Endothelial cell of umbilical vein (primary cell): Measurements from ENCODE around the gene TJP1. TPM values are rescaled to one million over a fixed set of nuclear protein-coding genes. Genes with fewer than 3 reads are reported as not detected.

Experiments used
- BruUV-seq: library from RNA; stranded (reverse); fragments of 400-500 nt; replicated peaks from 2 replicates; lab custom pipeline; 2021; lab: Mats Ljungman, UMichigan
- CTCF ChIA-PET: fragments of 300-600, 350-600 bp; sonication (Branson Sonifier 250); formaldehyde crosslinking; loops from one replicate; lab custom pipeline; 2021; ENCODE audit warnings: antibody characterized with exemption, inconsistent platforms; lab: Charles Lee
- POLR2A ChIA-PET: fragments of 300-600, 350-600 bp; sonication (Branson Sonifier 250); formaldehyde crosslinking; loops from one replicate; lab custom pipeline; 2021; ENCODE audit warnings: antibody characterized with exemption, inconsistent platforms; lab: Charles Lee
- DNase-seq: peaks from one replicate; pipeline ENCODE4 v3.0.0-alpha.2; 2011; ENCODE audit warnings: low read depth, low spot score
- FAIRE-seq: peaks from 2 replicates; lab custom pipeline; 2011; peaks lifted over from hg19 to GRCh38; lab: Jason Lieb, UNC
- H2AFZ ChIP-seq: 2 replicates; pipeline ENCODE4 v1.6.0; 2012; ENCODE audit warnings: low read depth, low read length, control low read depth, inconsistent platforms
- H3K27ac ChIP-seq: 2 replicates; pipeline ENCODE4 v1.5.1; 2011; ENCODE audit warnings: low read depth, mild to moderate bottlenecking, control low read depth, low read length, moderate library complexity; ENCODE audit not compliant: insufficient read depth
- H3K27me3 ChIP-seq, 2 experiments: 2 replicates each; pipeline versions ENCODE4 v1.6.0 to v1.6.1; 2011; ENCODE audit warnings: low read length in 2 of 2, mixed read lengths in 1 of 2; ENCODE audit not compliant: control insufficient read depth in 2 of 2, insufficient read depth in 2 of 2
- H3K36me3 ChIP-seq, 2 experiments: 2 replicates in 1 of 2; 3 replicates in 1 of 2; pipeline ENCODE4 v1.5.1; 2011; ENCODE audit warnings: low read length in 2 of 2, mild to moderate bottlenecking in 1 of 2, moderate library complexity in 1 of 2; ENCODE audit not compliant: control insufficient read depth in 2 of 2, insufficient read depth in 2 of 2; ENCODE audit errors: extremely low read depth in 1 of 2
- H3K4me1 ChIP-seq: 3 replicates; pipeline ENCODE4 v1.5.1; 2011; ENCODE audit warnings: mild to moderate bottlenecking, low read length; ENCODE audit not compliant: control insufficient read depth, insufficient read depth; ENCODE audit errors: extremely low read depth
- H3K4me2 ChIP-seq: 2 replicates; pipeline ENCODE4 v1.6.1; 2011; ENCODE audit warnings: low read length, control low read depth, mixed read lengths; ENCODE audit not compliant: insufficient read depth
- H3K4me3 ChIP-seq, 3 experiments: fragments of 200-600 bp in 1 of 3; sonication (generic), shearing (Covaris generic) in 1 of 3; replicated peaks in 1 of 3; 2 replicates each; pipeline ENCODE4 v1.5.1; 2011 to 2016; ENCODE audit warnings: control low read depth in 3 of 3, low read length in 3 of 3, mild to moderate bottlenecking in 2 of 3, inconsistent platforms in 1 of 3, low read depth in 1 of 3, moderate library complexity in 1 of 3; ENCODE audit not compliant: insufficient read depth in 1 of 3
- H3K79me2 ChIP-seq: 2 replicates; pipeline ENCODE4 v1.6.0; 2012; ENCODE audit warnings: low read length, inconsistent platforms; ENCODE audit not compliant: control insufficient read depth, insufficient read depth
- H3K9ac ChIP-seq: replicated peaks from 2 replicates; pipeline ENCODE3; 2011; ENCODE audit warnings: low read length, control low read depth; ENCODE audit not compliant: insufficient read depth; ENCODE audit errors: extremely low read depth
- H3K9me1 ChIP-seq: replicated peaks from 3 replicates; pipeline ENCODE4 v1.6.0; 2011; ENCODE audit warnings: mild to moderate bottlenecking, low read length; ENCODE audit not compliant: control insufficient read depth, insufficient read depth; ENCODE audit errors: extremely low read depth
- H3K9me3 ChIP-seq: replicated peaks from 2 replicates; pipeline ENCODE4 v1.5.1; 2012; ENCODE audit warnings: low read length, inconsistent platforms; ENCODE audit not compliant: control insufficient read depth, insufficient read depth
- H4K20me1 ChIP-seq: replicated peaks from 2 replicates; pipeline ENCODE3; 2011; ENCODE audit warnings: mild to moderate bottlenecking, low read length; ENCODE audit not compliant: control insufficient read depth, insufficient read depth; ENCODE audit errors: extremely low read depth
- CTCF ChIP-seq, 2 donors: IDR thresholded peaks; 1 replicate in 1 of 2; 2 replicates in 1 of 2; pipeline ENCODE4 v1.5.1; 2011; ENCODE audit warnings: low read length in 2 of 2, mild to moderate bottlenecking in 2 of 2, moderate library complexity in 2 of 2, control low read depth in 1 of 2, inconsistent platforms in 1 of 2, low read depth in 1 of 2; ENCODE audit not compliant: insufficient read depth in 1 of 2; ENCODE audit errors: extremely low read depth in 1 of 2
- EZH2 ChIP-seq: IDR thresholded peaks from 2 replicates; pipeline ENCODE4 v1.6.1; 2012; ENCODE audit warnings: borderline replicate concordance, low read depth, mild to moderate bottlenecking, moderate library complexity, low read length, inconsistent platforms; ENCODE audit not compliant: severe bottlenecking
- GATA2 ChIP-seq: IDR thresholded peaks from 2 replicates; pipeline ENCODE4 v1.7.0; 2011; ENCODE audit warnings: low read depth, mild to moderate bottlenecking, moderate library complexity, mixed read lengths, low read length; ENCODE audit not compliant: insufficient read length, insufficient read depth
- MAX ChIP-seq: IDR thresholded peaks from 2 replicates; pipeline ENCODE4 v1.6.1; 2011; ENCODE audit not compliant: insufficient read depth, insufficient read length
- MYC ChIP-seq: IDR thresholded peaks from one replicate; pipeline ENCODE4 v1.6.1; 2011; ENCODE audit warnings: mild to moderate bottlenecking, low read depth, low read length
- POLR2A ChIP-seq: IDR thresholded peaks from 2 replicates; pipeline ENCODE4 v1.6.1; 2012; ENCODE audit warnings: low read depth, mild to moderate bottlenecking, control low read depth, low read length
- POLR2AphosphoS5 ChIP-seq: IDR thresholded peaks from 2 replicates; pipeline ENCODE4 v1.6.1; 2012; ENCODE audit warnings: low read depth, mild to moderate bottlenecking, control low read depth, low read length, moderate library complexity; ENCODE audit not compliant: insufficient read depth
- dilution Hi-C: fragments of 300-500 bp; cut with MboI; formaldehyde crosslinking; loops from one replicate; pipeline ENCODE4 v1.15.0; 2019; ENCODE audit warnings: low sequenced_read_pairs; ENCODE audit not compliant: extremely low pct_ligation_motif_present
- intact Hi-C: fragments of 100-400 bp; cut with micrococcal nuclease; formaldehyde crosslinking; loops from one replicate; pipeline ENCODE4 v1.10.0; 2022
- polyA plus RNA-seq, 4 experiments: library from polyadenylated mRNA; depleted of rRNA in 3 of 4; stranded (reverse) in 3 of 4; unstranded in 1 of 4; fragments of >200 nt; gene quantifications; 2 replicates each; pipeline versions ENCODE4 v1.2.1 to v1.2.3, GENCODE V29; 2011 to 2012; ENCODE audit warnings: missing spikeins in 1 of 4
- total RNA-seq: library from RNA; stranded (reverse); gene quantifications from 2 replicates; pipeline ENCODE4 v1.2.3, GENCODE V29; 2021

TJP1 gene
- total and polyA plus RNA-seq, 2 donors (not counting 3 experiments of a cell fraction or from before 2014, with no cell fraction given): 45.6 to 128 TPM

DNA sequence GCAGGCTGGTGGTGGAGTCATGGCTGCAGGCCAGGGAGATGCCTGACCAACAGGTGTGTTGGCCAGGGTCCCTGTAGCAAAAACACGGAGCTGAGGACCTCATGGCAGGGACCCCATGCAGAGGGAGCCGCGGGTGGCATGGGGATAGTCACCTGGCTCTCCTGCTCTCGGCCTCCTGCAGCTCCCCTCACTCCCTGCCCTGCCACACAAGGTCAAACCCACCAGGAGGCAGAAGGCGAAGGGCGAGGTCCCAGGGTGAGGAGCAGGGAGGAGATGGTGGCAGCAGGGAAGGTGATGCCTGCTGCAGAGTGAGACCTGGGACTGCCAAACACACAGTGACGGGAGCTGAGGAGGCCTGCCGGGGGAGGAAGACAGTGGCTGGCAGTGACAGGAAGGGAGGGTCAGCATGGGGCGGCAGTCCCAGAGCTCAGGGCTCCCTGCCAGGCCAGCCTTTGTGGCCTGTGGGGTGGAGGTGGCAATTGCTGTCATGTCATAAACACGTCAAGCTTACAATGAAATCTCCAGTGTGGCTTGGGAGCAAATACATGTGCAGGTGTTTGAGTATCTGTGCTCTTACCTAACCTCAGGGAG is 144.3 kb downstream of the TJP1 start:
- no peak overlapping the region for H2AFZ ChIP-seq
- H3K4me2 ChIP-seq: no peak overlapping the region
- no peaks in the 10 kb centered on the region for H3K79me2 ChIP-seq
- H3K4me3 ChIP-seq: no peak overlapping the region
- ChIA-PET CTCF (interaction anchor here (1.0 to 2.3 kb wide), 4 partner anchors 9 to 70 kb away, joined by 3 to 11 read pairs (median 5); no protein-coding TSS in a partner anchor), POLR2A (no interaction called here)
- intact Hi-C loops: loop anchor here (2.0 kb wide), 1 partner anchor 21 kb away; no protein-coding TSS in a partner anchor
- no peaks in the 10 kb centered on the region for H3K9me1 ChIP-seq
- FAIRE-seq (no peak), DNase-seq (no peak)
- no peak for TF ChIP-seq GATA2
- TF ChIP-seq POLR2A: no peak
- TF ChIP-seq POLR2AphosphoS5: no peak
- no TSS peak for BruUV-seq
- no peaks in the 10 kb centered on the region for H3K27me3 ChIP-seq
- H3K9me3 ChIP-seq: no peaks in the 10 kb centered on the region
- dilution Hi-C loops: loop anchor here (10.0 kb wide), 1 partner anchor 147 kb away; the partner anchor contains the start of gene TJP1
- H3K4me1 ChIP-seq: peaks cover 13% of the 10 kb centered on the region
- H3K27ac ChIP-seq: no peak overlapping the region
- no peaks in the 10 kb centered on the region for H3K36me3 ChIP-seq
- no peaks in the 10 kb centered on the region for H4K20me1 ChIP-seq
- no peak overlapping the region for H3K9ac ChIP-seq

DNA sequence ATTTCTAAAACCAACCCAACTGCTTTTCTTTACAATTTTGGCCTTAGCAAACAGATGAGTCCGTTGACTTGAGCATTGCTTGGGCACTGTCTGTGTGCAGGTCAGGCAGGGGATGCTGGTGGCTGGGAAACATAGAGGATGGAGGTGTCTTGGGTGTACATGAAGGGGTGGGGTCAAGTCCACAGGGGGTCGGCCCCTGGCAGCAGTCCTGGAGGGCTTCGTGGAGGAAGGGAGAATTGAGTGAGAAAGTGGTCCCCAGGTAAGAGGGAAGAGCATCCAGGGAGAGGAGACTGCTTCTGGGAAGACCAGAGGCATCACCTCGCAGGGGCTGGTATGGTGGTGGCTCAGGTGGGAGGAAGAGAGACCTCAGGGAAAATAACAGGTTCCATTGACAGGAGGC is 144.8 kb downstream of the TJP1 start:
- no TSS peak for BruUV-seq
- intact Hi-C loops (loop anchor here (2.0 kb wide), 1 partner anchor 21 kb away; no protein-coding TSS in a partner anchor), dilution Hi-C loops (loop anchor here (10.0 kb wide), 1 partner anchor 147 kb away; the partner anchor contains the start of gene TJP1)
- Histone ChIP-seq H3K9me1 (no peaks in the 10 kb centered on the region), H3K79me2 (no peaks in the 10 kb centered on the region), H3K9ac (no peak overlapping the region), H4K20me1 (no peaks in the 10 kb centered on the region), H3K27me3 (no peaks in the 10 kb centered on the region), H3K9me3 (no peaks in the 10 kb centered on the region), H3K27ac (no peak overlapping the region), H3K4me1 (peaks cover 13% of the 10 kb centered on the region), H2AFZ (no peak overlapping the region), H3K4me3 (no peak overlapping the region), H3K4me2 (no peak overlapping the region), H3K36me3 (no peaks in the 10 kb centered on the region)
- CTCF ChIA-PET: interaction anchor here (1.2 to 1.8 kb wide), 3 partner anchors 9 to 25 kb away, joined by 3 to 6 read pairs (median 4); no protein-coding TSS in a partner anchor
- DNase-seq: no peak
- POLR2A ChIA-PET: no interaction called here
- FAIRE-seq: no peak
- TF ChIP-seq MYC (no peak), POLR2A (no peak), EZH2 (no peak), CTCF (IDR thresholded peaks at IDR 0.05; ENCODE audit: extremely low read depth in 1 of 2, insufficient read depth in 1 of 2, low read depth in 1 of 2, low read length in 2 of 2) (no peak), MAX (no peak)
